Right ventricle myocardium inferior (tissue), 1 donor: ENCODE data around the gene STX7. TPM values are rescaled to one million over a fixed set of nuclear protein-coding genes. Genes with fewer than 3 reads are reported as not detected.
A peak's percentile ranks its signal among the peaks of the same experiment; 100 is the strongest.

Source experiments
- ATAC-seq: fragments of 200-7000 bp; cut with Tn5 transposase; one replicate; pipeline ENCODE4 v1.9.1; 2020; ENCODE audit warnings: mild to moderate bottlenecking, moderate library complexity
- DNase-seq: peaks from one replicate; pipeline ENCODE4 v3.0.0; 2021; ENCODE audit errors: missing footprints
- intact Hi-C: fragments of 100-400 bp; cut with DNase I; formaldehyde crosslinking; loops from one replicate; pipeline ENCODE4 v1.11.0; 2022
- total RNA-seq: library from RNA; stranded (reverse); fragmentation: NEBNext Ultra II Directional; extraction: Animal tissue kit (Norgen Biotek cat#: 25700); gene quantifications from one replicate; pipeline ENCODE4 v1.2.1, GENCODE V29; 2021
- donor health status: DM: no; HTN: yes; CAD: no; lungs with severe emphysema.

The STX7 gene
- total RNA-seq, 1 donor from 2014 or later: 53.3 TPM

GRCh38 chr6:132445201-132445951 lies 67.5 kb downstream of the STX7 start:
- ATAC-seq: no peak
- intact Hi-C loops: no loop called here
- no peak for DNase-seq

- no peak for DNase-seq
- ATAC-seq: peak; percentile 10
- intact Hi-C loops: no loop called here
Measured at GRCh38 chr6:132443206-132443605, 69.7 kb downstream of the STX7 start.

- no peak for ATAC-seq
Measured at GRCh38 chr6:132430110-132430509, 82.8 kb downstream of the STX7 start.

GRCh38 chr6:132425176-132425575 lies 87.7 kb downstream of the STX7 start:
- intact Hi-C loops: no loop called here
- ATAC-seq (no peak), DNase-seq (peak; percentile 47)

More at GRCh38 chr6:132430110-132430509, 82.8 kb downstream of the STX7 start:
- no peak for DNase-seq
- intact Hi-C loops: no loop called here

- ATAC-seq (no peak), DNase-seq (no peak)
- intact Hi-C loops: no loop called here
Measured at GRCh38 chr6:132423839-132424238, 89.1 kb downstream of the STX7 start.

GRCh38 chr6:132418235-132418965 lies 94.5 kb downstream of the STX7 start:
- no peak for ATAC-seq
- intact Hi-C loops: no loop called here
- DNase-seq: no peak

- intact Hi-C loops: no loop called here
- DNase-seq (no peak), ATAC-seq (peak; percentile 91)
Measured at GRCh38 chr6:132414761-132415160, 98.2 kb downstream of the STX7 start.

- ATAC-seq (no peak), DNase-seq (no peak)
- intact Hi-C loops: no loop called here
Measured at GRCh38 chr6:132414322-132414721, 98.6 kb downstream of the STX7 start.

- intact Hi-C loops: no loop called here
- no peak for ATAC-seq
- DNase-seq: no peak
Measured at GRCh38 chr6:132413499-132413802, 99.5 kb downstream of the STX7 start.

- intact Hi-C loops: no loop called here
- no peak for DNase-seq
- ATAC-seq: no peak
Measured at GRCh38 chr6:132412656-132413498, 100.0 kb downstream of the STX7 start.

- DNase-seq (no peak), ATAC-seq (no peak)
- intact Hi-C loops: no loop called here
Measured at GRCh38 chr6:132411296-132411695, 101.6 kb downstream of the STX7 start.

- no peak for DNase-seq
- ATAC-seq: no peak
- intact Hi-C loops: no loop called here
Measured at GRCh38 chr6:132410830-132411229, 102.1 kb downstream of the STX7 start.

GRCh38 chr6:132405143-132405915 lies 107.6 kb downstream of the STX7 start:
- no peak for DNase-seq
- ATAC-seq: no peak
- intact Hi-C loops: no loop called here

GRCh38 chr6:132404736-132405135 lies 108.2 kb downstream of the STX7 start:
- ATAC-seq (no peak), DNase-seq (no peak)
- intact Hi-C loops: no loop called here

GRCh38 chr6:132404330-132404729 lies 108.6 kb downstream of the STX7 start:
- no peak for ATAC-seq
- intact Hi-C loops: no loop called here
- DNase-seq: no peak

GRCh38 chr6:132401618-132402285 lies 111.2 kb downstream of the STX7 start:
- no peak for DNase-seq

GRCh38 chr6:132400883-132401617 lies 111.9 kb downstream of the STX7 start, which contains the start of gene MOXD1:
Gene MOXD1 (minus strand): TSS chr6:132401475. CDS start chr6:132401426, 49 bp downstream.
- ATAC-seq (peak; percentile 95), DNase-seq (peak; percentile 53)
- intact Hi-C loops: no loop called here

More at GRCh38 chr6:132401618-132402285, 111.2 kb downstream of the STX7 start:
- intact Hi-C loops: no loop called here
- ATAC-seq: peak; percentile 18

GRCh38 chr6:132400555-132400882 lies 112.4 kb downstream of the STX7 start:
- ATAC-seq (peak; percentile 43), DNase-seq (no peak)
- intact Hi-C loops: no loop called here
